ENCODE measurements around the gene FAM135A. TPM values are rescaled to one million over a fixed set of nuclear protein-coding genes. Genes with fewer than 3 reads are reported as not detected.

The FAM135A gene
- total RNA-seq, 1 donor from 2014 or later, result 25.1 TPM

DNA sequence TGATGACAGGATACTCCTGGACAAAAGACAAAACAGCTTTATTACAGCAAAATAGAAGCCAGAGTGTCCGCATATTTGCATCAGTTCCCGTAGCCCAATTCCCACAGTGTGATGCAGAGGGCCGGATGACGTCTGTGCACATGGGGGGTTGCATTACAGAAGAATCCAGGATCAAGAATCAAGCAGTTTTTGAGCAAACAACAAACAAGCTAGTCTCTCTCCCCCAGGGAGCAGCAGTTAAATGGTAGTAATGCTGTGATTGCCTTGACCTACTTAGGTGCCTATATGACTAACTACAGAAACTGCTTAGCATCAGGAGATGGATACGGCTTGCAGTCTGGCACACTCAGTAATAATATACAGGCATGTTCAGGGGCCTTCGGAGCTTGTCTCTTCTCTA lies 150.2 kb downstream of the FAM135A start:
- no peak overlapping the region for H3K4me3 ChIP-seq (ENCODE audit: low read depth, low read length)
- no peak for TF ChIP-seq CTCF (conservative IDR thresholded peaks at IDR 0.05; ENCODE audit: low read depth, low read length)
- no peak for DNase-seq (ENCODE audit: low read depth)

DNA sequence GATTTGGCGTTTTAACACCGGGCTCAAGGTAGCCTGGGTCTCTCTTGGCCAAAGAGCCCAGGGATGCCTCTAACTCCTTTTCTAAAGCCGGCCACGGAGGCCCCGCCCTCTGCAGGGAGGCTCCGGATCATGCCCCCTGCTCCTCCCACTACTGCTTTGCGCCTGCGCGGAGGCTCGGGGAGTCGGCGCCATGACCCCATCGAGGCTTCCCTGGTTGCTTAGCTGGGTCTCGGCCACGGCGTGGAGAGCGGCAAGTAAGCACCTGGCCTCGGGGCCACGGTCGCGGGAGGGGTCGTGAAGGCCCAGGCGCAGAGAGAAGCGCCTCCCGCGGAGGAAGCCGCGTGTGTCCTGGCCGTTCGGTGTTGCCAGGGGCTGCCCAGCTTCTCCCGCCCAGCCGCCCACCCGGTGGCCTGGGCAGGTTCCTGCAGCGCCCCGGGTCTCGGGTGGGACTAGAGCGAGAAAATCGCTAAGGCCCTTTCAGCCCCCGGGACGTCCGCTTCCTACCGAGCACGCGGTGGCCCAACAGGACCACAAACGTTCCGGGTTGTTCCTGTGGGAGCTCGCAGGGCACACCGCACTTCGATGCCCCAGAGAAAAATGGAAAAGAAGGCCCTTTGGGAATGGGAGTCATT lies 153.6 kb downstream of the FAM135A start, which contains the start of gene SDHAF4:
Gene SDHAF4, plus strand, starts transcription at position 180 of the 632 bp plus-strand sequence. Its CDS starts 11 bp downstream, at position 191.
- DNase-seq (ENCODE audit: low read depth), result no peak
- peak; percentile 13 for TF ChIP-seq CTCF (conservative IDR thresholded peaks at IDR 0.05; ENCODE audit: low read depth, low read length)
- H3K4me3 ChIP-seq (ENCODE audit: low read depth, low read length), result peak within 1 kb of the TSS; percentile 99

GRCh38 chr6:70574643-70575042 lies 161.3 kb downstream of the FAM135A start:
- H3K4me3 ChIP-seq (ENCODE audit: low read depth, low read length), result no peak overlapping the region
- no peak for DNase-seq (ENCODE audit: low read depth)
- no peak for TF ChIP-seq CTCF (conservative IDR thresholded peaks at IDR 0.05; ENCODE audit: low read depth, low read length)

DNA sequence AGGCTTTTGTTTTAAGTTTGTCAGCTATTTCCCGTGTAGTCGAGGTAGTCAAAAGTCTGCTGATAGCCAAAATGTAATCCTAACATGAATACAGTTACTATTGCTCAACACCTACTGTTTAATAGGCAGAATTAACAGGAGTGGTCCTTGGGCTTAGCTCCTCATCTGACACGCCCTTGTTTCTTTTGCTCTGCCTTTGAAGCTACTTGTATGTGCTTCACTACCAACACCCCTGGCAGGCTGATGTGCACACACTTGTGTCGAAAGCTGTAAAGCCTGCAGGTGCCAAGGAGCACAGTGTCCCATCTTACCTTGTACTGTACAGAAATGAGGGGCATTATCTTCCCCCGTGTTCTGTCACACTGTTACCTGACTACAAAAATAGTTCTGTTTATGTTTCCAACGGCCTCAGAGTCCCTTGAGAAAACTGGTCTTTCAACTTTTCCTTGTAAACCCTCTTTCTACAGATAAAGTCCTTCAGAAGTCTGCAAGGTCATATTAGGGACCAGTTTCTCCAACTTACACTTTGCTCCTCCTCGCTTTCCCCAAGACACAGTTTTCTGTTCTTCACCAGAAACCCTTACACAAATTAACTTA lies 162.7 kb downstream of the FAM135A start:
- no peak for TF ChIP-seq CTCF (conservative IDR thresholded peaks at IDR 0.05; ENCODE audit: low read depth, low read length)
- no peak overlapping the region for H3K4me3 ChIP-seq (ENCODE audit: low read depth, low read length)
- no peak for DNase-seq (ENCODE audit: low read depth)

GRCh38 chr6:70586114-70586513 lies 172.8 kb downstream of the FAM135A start:
- TF ChIP-seq CTCF (conservative IDR thresholded peaks at IDR 0.05; ENCODE audit: low read depth, low read length), result no peak
- DNase-seq (ENCODE audit: low read depth), result no peak
- H3K4me3 ChIP-seq (ENCODE audit: low read depth, low read length), result no peak overlapping the region

- no peak for TF ChIP-seq CTCF (conservative IDR thresholded peaks at IDR 0.05; ENCODE audit: low read depth, low read length)
- DNase-seq (ENCODE audit: low read depth), result no peak
- H3K4me3 ChIP-seq (ENCODE audit: low read depth, low read length), result no peak overlapping the region
Measured at GRCh38 chr6:70590400-70590799, 177.1 kb downstream of the FAM135A start.
